ENCODE data around the gene APOL5. TPM values are rescaled to one million over a fixed set of nuclear protein-coding genes. Genes with fewer than 3 reads are reported as not detected.

Gene APOL5
- total RNA-seq, 2 donors from 2014 or later, result not detected

DNA sequence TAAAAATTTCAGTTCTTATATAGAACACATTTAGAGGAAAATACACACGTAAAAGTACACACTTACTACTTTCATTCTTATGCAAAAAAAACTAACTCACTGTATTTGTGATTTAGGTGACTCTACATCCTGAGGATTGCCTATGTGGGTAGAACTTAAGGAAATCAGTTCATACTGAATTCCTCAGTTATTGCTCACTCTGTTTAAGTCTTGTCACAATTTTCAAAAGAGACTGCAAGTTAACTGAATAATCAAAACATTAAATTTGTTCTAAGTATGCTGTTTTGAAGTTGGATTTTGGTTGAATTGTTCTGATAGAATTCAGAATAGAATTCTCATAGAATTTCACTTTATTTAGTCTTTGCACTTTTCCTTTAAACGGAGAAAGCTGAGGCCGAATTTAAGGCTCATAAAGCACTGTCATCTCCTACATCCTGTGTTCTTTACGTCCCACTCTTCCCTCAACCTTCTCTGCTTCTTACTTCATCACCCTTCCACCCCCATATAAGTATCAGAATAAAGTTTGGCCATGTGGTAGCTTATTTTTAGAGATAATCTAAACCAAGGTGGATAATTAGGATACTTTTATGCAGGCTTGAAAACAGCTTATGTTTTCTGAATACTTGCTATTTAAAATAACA, 59.8 kb downstream of the APOL5 start:
- no peak overlapping the region for H3K9ac ChIP-seq (ENCODE audit: low read depth in 2 of 2, low read length in 2 of 2)
- no peak overlapping the region for H3K27ac ChIP-seq
- H3K4me3 ChIP-seq, result no peak overlapping the region
- H3K36me3 ChIP-seq, result no peaks in the 10 kb centered on the region
- no peaks in the 10 kb centered on the region for H3K4me1 ChIP-seq
- TF ChIP-seq, protein P1, sequence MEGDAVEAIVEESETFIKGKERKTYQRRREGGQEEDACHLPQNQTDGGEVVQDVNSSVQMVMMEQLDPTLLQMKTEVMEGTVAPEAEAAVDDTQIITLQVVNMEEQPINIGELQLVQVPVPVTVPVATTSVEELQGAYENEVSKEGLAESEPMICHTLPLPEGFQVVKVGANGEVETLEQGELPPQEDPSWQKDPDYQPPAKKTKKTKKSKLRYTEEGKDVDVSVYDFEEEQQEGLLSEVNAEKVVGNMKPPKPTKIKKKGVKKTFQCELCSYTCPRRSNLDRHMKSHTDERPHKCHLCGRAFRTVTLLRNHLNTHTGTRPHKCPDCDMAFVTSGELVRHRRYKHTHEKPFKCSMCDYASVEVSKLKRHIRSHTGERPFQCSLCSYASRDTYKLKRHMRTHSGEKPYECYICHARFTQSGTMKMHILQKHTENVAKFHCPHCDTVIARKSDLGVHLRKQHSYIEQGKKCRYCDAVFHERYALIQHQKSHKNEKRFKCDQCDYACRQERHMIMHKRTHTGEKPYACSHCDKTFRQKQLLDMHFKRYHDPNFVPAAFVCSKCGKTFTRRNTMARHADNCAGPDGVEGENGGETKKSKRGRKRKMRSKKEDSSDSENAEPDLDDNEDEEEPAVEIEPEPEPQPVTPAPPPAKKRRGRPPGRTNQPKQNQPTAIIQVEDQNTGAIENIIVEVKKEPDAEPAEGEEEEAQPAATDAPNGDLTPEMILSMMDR (IDR thresholded peaks at IDR 0.05), result no peak
- intact Hi-C loops (cut with DNase I), result no loop called here
- no peaks in the 10 kb centered on the region for H3K27me3 ChIP-seq
- H3K9me3 ChIP-seq, result no peaks in the 10 kb centered on the region
- DNase-seq, result no peak

Other genes starting within 250 kb of the APOL5 start
- gene RASD2, start 177.0 kb upstream of the APOL5 start, total RNA-seq, result 10 to 100 TPM in 1 of 2 donors, 1 to 10 TPM in 1; 4.2 to 10.2 TPM
- gene MB, start 100.5 kb upstream of the APOL5 start, total RNA-seq, result 1 to 10 TPM; 2.9 to 8.8 TPM
- 10 to 100 TPM; 31.4 to 40.3 TPM for gene APOL6, start 69.4 kb upstream of the APOL5 start, total RNA-seq